Stimulated activated CD4-positive, alpha-beta T cell treated with anti-CD3 and anti-CD28 coated beads, Interleukin-4, amount 100 ng/mL, for 48 hours (primary cell): ENCODE measurements around the gene SUMO3.
A peak's percentile ranks its signal among the peaks of the same experiment; 100 is the strongest.
"Not testable (repeated sequence)": the region's sequence is repeated elsewhere in the genome, so short reads cannot be mapped to it uniquely, and the experiment has no call there.

Experiments
- DNase-seq, 2 donors: peaks; one replicate each; pipeline ENCODE4 v3.0.0-alpha.2; 2020; ENCODE audit warnings: low read depth in 2 of 2

SUMO3 gene

GRCh38 chr21:44846485-44847260 is 28.8 kb upstream of the SUMO3 start:
- peak in 1 of 2 donors; percentile 32 for DNase-seq

DNA sequence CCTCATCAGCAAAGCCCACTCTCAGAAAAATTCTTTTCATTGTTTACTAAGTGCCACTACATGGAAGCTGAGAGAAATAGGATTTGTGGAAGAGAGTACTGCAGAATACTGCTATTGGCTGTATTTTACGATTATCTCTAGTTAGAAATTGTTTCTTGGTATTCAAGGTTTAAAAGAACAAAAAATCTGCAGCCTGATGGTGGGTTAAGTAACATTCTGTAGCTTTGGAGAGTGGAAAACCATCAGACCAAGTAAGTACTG is 28.3 kb upstream of the SUMO3 start:
- no peak for DNase-seq

DNA sequence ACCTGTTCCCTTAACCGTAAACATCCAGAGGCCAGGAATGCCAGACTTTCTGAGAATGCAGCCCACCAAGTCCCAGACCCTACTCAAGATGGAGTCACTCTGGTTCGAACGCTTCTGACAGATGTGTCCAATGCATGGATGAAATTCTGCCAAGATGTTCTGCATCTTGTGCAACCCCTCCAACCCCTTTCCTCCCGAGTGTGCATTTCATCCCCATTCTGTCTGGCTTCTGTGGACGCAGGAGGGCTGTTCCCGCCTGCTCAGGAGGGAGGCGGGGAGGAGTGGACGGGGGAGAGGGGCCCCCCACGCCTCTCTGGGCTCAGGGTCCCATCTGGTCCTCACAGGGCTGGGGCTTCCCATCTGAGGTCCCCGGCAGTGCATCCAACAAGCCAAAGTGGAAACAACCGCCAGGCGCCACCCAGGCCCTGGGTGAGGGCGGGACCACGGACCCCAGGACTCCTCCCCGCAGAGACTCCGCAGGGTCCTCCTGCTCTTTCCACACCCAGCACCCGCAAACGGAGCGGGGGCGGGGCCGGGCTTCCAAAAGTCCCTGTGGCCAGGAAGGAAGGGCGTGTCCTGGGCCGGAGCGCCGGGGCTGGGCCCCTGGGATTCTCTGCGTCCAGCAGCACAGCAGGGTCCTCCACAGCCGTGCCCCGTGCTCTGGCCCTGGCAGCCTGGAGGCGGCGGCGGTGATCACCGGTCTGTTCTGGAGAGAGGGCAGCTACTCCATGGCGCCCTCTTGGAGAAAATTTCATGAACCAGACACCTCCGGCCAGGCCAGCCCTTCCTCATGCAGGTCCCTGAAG is 27.8 kb upstream of the SUMO3 start:
- DNase-seq, result peak; percentile 52 to 66

GRCh38 chr21:44844256-44844655 is 26.4 kb upstream of the SUMO3 start:
- DNase-seq, result no peak

DNA sequence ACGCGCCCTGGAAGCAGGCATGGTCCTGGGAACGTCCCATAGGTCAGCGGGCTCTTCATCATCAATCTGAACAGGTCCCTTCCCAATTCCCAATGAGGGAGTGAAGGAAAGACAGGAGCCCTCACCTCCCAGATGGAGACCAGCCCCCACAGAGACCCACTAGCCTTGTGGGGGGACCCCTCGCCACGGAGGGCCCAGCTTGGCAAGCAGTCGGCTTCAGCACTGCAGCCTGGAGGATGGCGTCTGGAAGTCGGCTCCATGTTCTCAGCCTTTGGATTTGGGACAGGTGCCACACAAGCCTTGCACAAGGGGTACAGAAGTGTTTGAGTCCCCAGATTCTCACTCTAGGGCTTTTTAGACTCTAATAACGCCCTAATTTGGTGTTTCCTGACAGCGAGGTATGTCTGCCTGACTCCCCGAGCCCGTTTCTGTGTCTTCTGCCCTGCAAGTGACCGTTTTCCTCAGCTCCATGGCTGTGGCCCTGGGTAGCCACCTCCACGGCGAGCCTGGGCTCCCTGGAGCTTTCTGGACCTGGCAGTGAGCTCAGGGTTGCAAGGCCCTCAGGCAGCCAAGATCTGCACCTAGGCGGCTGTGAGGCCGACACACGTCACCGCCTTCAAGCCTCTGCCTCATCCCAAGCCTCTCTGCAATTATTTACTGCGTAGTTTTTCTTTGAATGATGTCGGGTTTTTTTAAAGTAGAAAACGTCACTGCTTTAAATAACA is 25.0 kb upstream of the SUMO3 start:
- no peak for DNase-seq

- no peak for DNase-seq
Observed at GRCh38 chr21:44842087-44842486, 24.2 kb upstream of the SUMO3 start.

GRCh38 chr21:44840771-44841170 is 22.9 kb upstream of the SUMO3 start:
- no peak for DNase-seq

DNA sequence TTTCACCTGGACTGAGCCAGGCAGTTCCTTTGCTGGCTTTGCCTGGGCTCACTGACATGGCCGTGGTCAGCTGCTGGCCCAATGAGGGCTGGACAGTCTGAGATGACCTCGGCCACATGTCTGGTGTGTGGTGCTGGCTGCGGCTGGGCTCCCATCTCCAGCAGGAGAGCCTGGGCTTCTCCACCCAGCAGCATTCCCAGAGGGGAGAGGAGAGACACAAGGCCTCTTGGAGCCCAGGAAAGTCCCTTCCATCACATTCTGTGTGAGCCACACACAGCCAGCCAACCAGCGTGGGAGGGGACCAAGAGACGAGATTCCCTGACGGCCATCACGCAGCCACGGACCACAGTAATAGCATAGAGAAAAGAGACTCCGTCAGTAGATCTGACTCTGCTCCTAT is 21.1 kb upstream of the SUMO3 start:
- no peak for DNase-seq

GRCh38 chr21:44838039-44838895 is 20.4 kb upstream of the SUMO3 start:
- no peak for DNase-seq

- DNase-seq, result no peak
Observed at GRCh38 chr21:44837537-44837936, 19.7 kb upstream of the SUMO3 start.

DNA sequence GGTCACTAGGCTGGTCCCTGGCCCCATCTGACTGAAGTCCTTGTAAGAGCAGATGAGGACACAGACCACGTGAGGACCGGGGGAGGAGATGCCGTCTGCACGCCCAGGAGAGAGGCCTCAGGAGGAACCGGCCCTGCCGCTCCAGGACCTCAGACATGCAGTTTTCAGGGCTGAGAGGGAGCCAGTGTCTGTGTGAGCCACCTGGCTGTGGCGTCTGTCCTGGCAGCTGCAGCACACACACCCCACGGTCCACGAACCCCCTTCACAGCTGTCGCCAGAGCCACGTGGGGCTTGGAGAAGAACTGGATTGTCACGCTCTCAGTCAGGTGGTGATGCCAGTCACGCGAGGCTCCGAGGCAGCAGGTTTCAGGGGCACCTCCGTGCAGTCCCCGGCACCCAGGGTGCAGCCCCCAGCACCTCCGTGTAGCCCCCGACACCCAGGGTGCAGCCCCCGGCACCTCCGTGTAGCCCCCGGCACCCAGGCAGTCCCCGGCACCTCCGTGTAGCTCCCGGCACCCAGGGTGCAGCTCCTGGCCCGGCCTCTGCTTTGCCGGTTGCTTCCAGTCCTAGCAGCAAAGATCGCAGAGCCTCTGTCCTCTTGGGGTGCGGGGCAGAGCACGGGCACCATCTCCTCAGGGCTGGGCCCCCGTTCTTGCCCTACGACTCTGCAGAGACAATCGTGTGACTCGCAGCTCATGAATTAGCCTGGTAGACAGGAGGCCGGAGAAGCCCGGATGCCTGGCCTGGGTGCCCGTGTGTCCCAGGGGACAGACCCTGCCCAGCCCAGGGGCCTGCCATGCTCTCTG is 19.0 kb upstream of the SUMO3 start:
- DNase-seq, result no peak

DNA sequence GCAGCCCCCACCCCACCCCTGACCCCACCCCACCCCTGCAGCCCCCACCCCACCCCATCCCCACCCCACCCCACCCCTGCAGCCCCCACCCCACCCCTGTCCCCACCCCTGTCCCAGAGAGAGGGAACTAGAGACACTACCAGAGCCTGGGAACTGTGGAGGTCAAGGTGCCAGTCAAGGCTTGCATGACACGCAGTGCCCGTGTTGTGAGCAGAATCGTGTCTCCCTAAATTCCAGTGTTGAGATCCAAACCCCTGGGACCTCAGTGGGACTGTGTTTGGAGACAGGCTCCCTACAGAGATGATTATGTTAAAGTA is 18.4 kb upstream of the SUMO3 start:
- DNase-seq, result no peak

DNA sequence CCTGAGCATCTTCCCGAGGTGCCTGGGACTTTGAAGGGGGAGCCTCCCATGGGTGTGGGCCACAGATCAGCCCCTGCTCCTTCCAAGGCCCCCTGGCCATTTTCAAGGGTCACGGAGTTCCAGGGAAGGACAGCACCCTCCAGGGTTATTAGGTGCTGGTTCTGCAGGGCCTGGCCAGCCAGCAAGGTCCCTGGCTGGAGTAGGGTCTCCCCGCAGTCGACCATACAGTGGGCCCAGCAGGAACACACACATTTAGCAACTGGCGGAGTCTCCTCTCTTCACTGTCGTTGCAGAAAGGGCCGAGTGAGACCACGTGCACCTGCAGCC is 17.7 kb upstream of the SUMO3 start:
- no peak for DNase-seq

- DNase-seq, result no peak
Observed at GRCh38 chr21:44834951-44835646, 17.2 kb upstream of the SUMO3 start.

DNA sequence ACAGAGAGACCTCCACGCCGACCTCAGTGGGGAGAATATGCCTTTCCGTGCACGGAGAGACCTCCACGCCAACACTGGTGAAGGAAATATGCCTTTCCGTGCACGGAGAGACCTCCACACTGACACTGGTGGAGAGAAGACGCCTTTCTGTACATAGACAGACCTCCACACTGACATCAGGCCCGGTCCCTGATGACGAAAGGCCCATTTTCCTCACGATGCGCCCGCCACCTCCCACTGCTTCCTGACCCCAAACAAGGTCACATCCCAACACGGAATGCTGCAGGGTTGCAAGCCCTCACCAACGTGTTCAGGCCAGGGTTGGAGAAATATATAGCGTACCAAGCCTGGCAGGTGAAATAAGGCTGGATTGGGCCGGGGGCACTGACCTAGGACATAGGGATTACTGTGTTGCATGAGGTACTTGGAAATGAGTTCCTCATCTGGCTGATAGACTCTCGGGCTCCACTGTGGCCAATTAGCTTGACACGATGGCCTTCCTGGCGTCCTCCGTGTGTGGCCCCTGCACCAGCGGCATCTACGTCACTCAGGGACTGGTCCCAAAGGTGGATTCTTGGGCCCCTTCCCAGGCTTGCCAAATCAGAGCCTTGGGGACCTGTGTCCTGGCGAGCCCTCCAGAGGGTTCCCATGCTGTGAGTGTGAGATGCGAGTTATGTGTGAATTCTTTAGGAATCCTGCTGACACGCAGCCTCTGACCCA is 16.5 kb upstream of the SUMO3 start:
- DNase-seq, result no peak

DNA sequence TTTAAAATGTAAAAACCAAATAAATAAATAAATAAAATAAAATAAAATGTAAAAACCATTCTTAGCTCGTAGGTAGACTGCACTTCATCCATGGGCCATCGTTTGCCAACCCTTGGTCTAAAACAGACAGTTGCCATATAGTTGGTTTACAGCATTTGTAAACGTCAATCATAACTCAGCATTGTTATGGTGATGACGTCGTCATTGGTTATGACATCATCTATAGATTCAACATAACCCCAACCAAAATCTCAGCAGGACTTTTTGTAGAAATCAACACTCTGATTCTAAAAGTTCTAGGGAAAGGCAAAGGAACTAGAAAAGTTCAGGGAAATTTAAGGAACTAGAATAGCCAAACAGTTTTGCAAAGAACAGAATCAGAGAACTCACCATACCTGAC is 15.8 kb upstream of the SUMO3 start:
- no peak for DNase-seq

DNA sequence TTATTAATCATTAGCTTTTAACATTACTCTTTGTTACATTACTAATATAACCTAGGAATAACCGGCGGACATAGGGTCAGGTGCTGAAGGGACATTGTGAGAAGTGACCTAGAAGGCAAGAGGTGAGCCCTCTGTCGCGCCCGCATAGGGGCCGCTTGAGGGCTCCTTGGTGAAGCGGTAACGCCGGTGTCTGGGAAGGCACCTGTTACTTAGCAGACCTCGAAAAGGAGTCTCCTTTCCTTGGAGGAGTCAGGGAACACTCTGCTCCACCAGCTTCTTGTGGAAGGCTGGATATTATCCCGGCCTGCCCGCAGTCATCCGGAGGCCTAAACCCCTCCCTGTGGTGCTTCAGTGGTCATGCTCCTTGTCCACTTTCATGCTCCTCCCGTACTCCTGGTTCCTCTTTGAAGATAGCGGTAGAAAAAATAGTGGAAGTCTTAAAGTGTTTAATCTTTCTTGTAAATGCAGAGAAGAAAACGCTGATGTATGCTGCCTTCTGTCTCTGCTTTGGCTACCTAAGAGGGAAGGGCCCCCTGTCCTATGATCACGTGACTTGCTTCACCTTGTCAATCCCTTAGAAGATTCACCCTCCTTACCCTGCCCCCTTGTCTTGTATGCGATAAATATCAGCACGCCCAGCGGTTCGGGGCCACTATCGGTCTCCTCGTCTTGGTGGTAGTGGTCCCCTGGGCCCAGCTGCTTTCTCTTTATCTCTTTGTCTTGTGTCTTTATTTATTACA is 14.8 kb upstream of the SUMO3 start:
- DNase-seq, result not testable (repeated sequence)

DNA sequence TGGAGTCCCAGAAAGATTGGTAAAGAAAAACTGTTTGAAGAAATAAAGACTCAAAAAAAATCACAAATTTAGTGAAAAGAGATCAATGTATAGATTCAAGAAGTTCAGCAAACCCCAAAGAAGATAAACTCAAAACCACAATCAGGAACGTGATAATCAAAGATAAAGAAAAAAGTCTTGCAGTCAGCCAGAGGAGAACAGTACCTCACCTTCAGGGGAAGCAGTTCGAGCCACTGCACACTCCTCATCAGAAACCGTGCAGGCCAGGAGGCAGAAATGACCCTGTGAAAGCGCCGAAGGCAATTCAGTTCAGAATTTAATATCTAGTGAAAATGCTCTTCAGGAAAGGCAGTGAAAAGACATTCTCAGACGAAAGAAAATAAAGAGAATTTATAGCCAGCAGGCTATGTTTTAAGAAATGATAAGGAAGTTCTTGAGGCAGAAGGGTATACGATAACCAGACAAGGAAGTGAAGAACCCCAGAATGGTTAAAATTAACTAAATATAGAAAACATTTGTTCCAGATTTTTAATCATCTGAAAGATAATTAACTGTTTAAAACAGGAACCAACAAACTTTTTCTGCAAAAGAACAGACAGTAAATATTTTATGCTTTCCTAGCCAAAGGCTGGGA is 13.5 kb upstream of the SUMO3 start:
- DNase-seq, result no peak
